HCT116 (cell line): Measurements from ENCODE around the gene SORCS2. TPM values are rescaled to one million over a fixed set of nuclear protein-coding genes. Genes with fewer than 3 reads are reported as not detected.

ENCODE experiments used
- ATAC-seq: fragments of 200-7000 bp; cut with Tn5 transposase; 2 replicates; pipeline ENCODE4 v1.9.1; 2020; ENCODE audit warnings: mild to moderate bottlenecking, moderate library complexity
- BruUV-seq: library from RNA; stranded (reverse); fragments of 400-500 nt; replicated peaks from 2 replicates; lab custom pipeline; 2021; lab: Mats Ljungman, UMichigan
- CTCF ChIA-PET: fragments of 300-600 bp; sonication (Branson Sonifier 250); formaldehyde crosslinking; loops from one replicate; lab custom pipeline; 2021; ENCODE audit warnings: antibody characterized with exemption; lab: Charles Lee
- POLR2A ChIA-PET: fragments of 300-600, 350-600 bp; sonication (Branson Sonifier 250); formaldehyde crosslinking; loops from one replicate; lab custom pipeline; 2021; ENCODE audit warnings: antibody characterized with exemption; lab: Charles Lee
- RAD21 ChIA-PET, 2 experiments: fragments of 300-600 bp; sonication (Branson Sonifier 250); formaldehyde crosslinking; loops; one replicate each; lab custom pipeline; 2023; ENCODE audit warnings: low total read pairs in 2 of 2; ENCODE audit not compliant: uncharacterized antibody in 2 of 2, unreplicated experiment in 2 of 2, low non-redundant PET in 1 of 2; lab: Charles Lee
- DNase-seq: peaks from one replicate; pipeline ENCODE4 v3.0.0-alpha.2; 2010; ENCODE audit warnings: low read depth, low spot score
- H2AFZ ChIP-seq: fragments of 200-600 bp; shearing (Covaris generic), sonication (generic); 2 replicates; pipeline ENCODE4 v1.6.1; 2017; ENCODE audit warnings: low read depth, mixed run types, mixed read lengths, antibody characterized with exemption, low read length; ENCODE audit not compliant: poor library complexity, severe bottlenecking
- H3K27ac ChIP-seq: 2 replicates; pipeline ENCODE4 v1.5.1; 2012; ENCODE audit warnings: low read depth, low read length
- H3K27me3 ChIP-seq: fragments of 200-600 bp; sonication (generic); 2 replicates; pipeline ENCODE4 v1.6.1; 2016; ENCODE audit warnings: mixed run types, low read length, mixed read lengths; ENCODE audit not compliant: insufficient read depth
- H3K36me3 ChIP-seq, 2 experiments: fragments of 200-500 bp in 1 of 2; fragments of 200-600 bp in 1 of 2; sonication (Bioruptor generic) in 1 of 2; sonication (generic) in 1 of 2; 2 replicates each; pipeline versions ENCODE4 v1.5.1 to v1.6.1; 2014 to 2016; ENCODE audit warnings: low read length in 2 of 2, inconsistent platforms in 1 of 2, mixed read lengths in 1 of 2, mixed run types in 1 of 2; ENCODE audit not compliant: insufficient read depth in 2 of 2, control insufficient read depth in 1 of 2
- H3K4me1 ChIP-seq, 2 experiments: fragments of 200-600 bp in 1 of 2; sonication (generic) in 1 of 2; 2 replicates each; pipeline versions ENCODE4 v1.5.1 to v1.6.1; 2012 to 2017; ENCODE audit warnings: low read length in 2 of 2, inconsistent platforms in 1 of 2, mild to moderate bottlenecking in 1 of 2, mixed read lengths in 1 of 2, mixed run types in 1 of 2, moderate library complexity in 1 of 2; ENCODE audit not compliant: insufficient read depth in 2 of 2, control insufficient read depth in 1 of 2
- H3K4me2 ChIP-seq: fragments of 200-600 bp; sonication (generic); 2 replicates; pipeline ENCODE4 v1.6.1; 2017; ENCODE audit warnings: mixed run types, low read length, mixed read lengths
- H3K4me3 ChIP-seq, 2 experiments: fragments of 200-600 bp in 1 of 2; sonication (generic) in 1 of 2; replicated peaks in 1 of 2; 2 replicates each; pipeline ENCODE4 v1.5.1; 2011 to 2016; ENCODE audit warnings: low read length in 2 of 2, control low read depth in 1 of 2, low read depth in 1 of 2, mild to moderate bottlenecking in 1 of 2, mixed read lengths in 1 of 2, mixed run types in 1 of 2
- H3K79me2 ChIP-seq: fragments of 200-600 bp; sonication (generic); 2 replicates; pipeline ENCODE4 v1.6.1; 2017; ENCODE audit warnings: mild to moderate bottlenecking, mixed run types, low read length, moderate library complexity, mixed read lengths; ENCODE audit not compliant: insufficient read depth
- H3K9ac ChIP-seq: fragments of 200-600 bp; sonication (generic); 2 replicates; pipeline ENCODE4 v1.6.1; 2016; ENCODE audit warnings: low read length, mixed read lengths
- H3K9me2 ChIP-seq: fragments of 200-600 bp; sonication (generic), shearing (Covaris generic); 2 replicates; pipeline ENCODE4 v1.6.1; 2017; ENCODE audit warnings: mixed run types, mild to moderate bottlenecking, moderate library complexity; ENCODE audit not compliant: insufficient read depth
- H3K9me3 ChIP-seq, 2 experiments: fragments of 200-500 bp in 1 of 2; fragments of 200-600 bp in 1 of 2; sonication (Bioruptor generic) in 1 of 2; sonication (generic) in 1 of 2; 2 replicates each; pipeline ENCODE4 v1.6.1; 2014 to 2017; ENCODE audit warnings: low read length in 2 of 2, mixed read lengths in 2 of 2, inconsistent platforms in 1 of 2, low read depth in 1 of 2, mild to moderate bottlenecking in 1 of 2, mixed run types in 1 of 2, moderate library complexity in 1 of 2; ENCODE audit not compliant: control insufficient read depth in 1 of 2, insufficient read depth in 1 of 2
- H4K20me1 ChIP-seq: fragments of 200-600 bp; sonication (generic), shearing (Covaris generic); 2 replicates; pipeline ENCODE4 v1.6.1; 2017; ENCODE audit warnings: mixed run types, mild to moderate bottlenecking, moderate library complexity; ENCODE audit not compliant: insufficient read depth
- CBX3 ChIP-seq: IDR thresholded peaks from 2 replicates; pipeline ENCODE4 v1.6.1; 2012; ENCODE audit warnings: low read depth
- CTCF ChIP-seq, 3 experiments: fragments of 200-600 bp in 1 of 3; sonication (generic) in 1 of 3; IDR thresholded peaks in 2 of 3; conservative IDR thresholded peaks in 1 of 3; 2 replicates each; pipeline ENCODE4 v1.5.1; 2012 to 2017; ENCODE audit warnings: low read depth in 2 of 3, low read length in 2 of 3, antibody characterized with exemption in 1 of 3, borderline replicate concordance in 1 of 3, control low read depth in 1 of 3, mild to moderate bottlenecking in 1 of 3, mixed read lengths in 1 of 3, mixed run types in 1 of 3, moderate library complexity in 1 of 3; ENCODE audit not compliant: insufficient read depth in 1 of 3
- EGR1 ChIP-seq: IDR thresholded peaks from 2 replicates; pipeline ENCODE4 v1.6.1; 2012; ENCODE audit warnings: low read depth
- ELF1 ChIP-seq: IDR thresholded peaks from 2 replicates; pipeline ENCODE4 v1.6.1; 2012; ENCODE audit warnings: low read depth, borderline replicate concordance
- EZH2 ChIP-seq: fragments of 200-600 bp; sonication (generic); IDR thresholded peaks from 2 replicates; pipeline ENCODE4 v1.6.1; 2017; ENCODE audit warnings: antibody characterized with exemption, mixed run types
- EZH2phosphoT487 ChIP-seq: fragments of 200-600 bp; IDR thresholded peaks from 2 replicates; pipeline ENCODE4 v1.6.1; 2018; ENCODE audit warnings: antibody characterized with exemption, borderline replicate concordance
- FOSL1 ChIP-seq: IDR thresholded peaks from 2 replicates; pipeline ENCODE4 v1.6.1; 2012; ENCODE audit warnings: low read depth
- JUND ChIP-seq: IDR thresholded peaks from 2 replicates; pipeline ENCODE4 v1.6.1; 2012
- POLR2A ChIP-seq: IDR thresholded peaks from 2 replicates; pipeline ENCODE4 v1.7.0; 2011; ENCODE audit warnings: borderline replicate concordance; ENCODE audit not compliant: insufficient read depth, insufficient read length; ENCODE audit errors: extremely low read depth
- POLR2AphosphoS5 ChIP-seq: IDR thresholded peaks from 2 replicates; pipeline ENCODE4 v1.6.1; 2011; ENCODE audit warnings: mild to moderate bottlenecking, low read depth, low read length, moderate library complexity
- RAD21 ChIP-seq: IDR thresholded peaks from 2 replicates; pipeline ENCODE4 v1.6.1; 2012; ENCODE audit warnings: low read depth, mild to moderate bottlenecking
- SRF ChIP-seq: IDR thresholded peaks from 2 replicates; pipeline ENCODE4 v1.6.1; 2012; ENCODE audit warnings: low read depth
- TCF7L2 ChIP-seq: IDR thresholded peaks from 2 replicates; pipeline ENCODE4 v1.7.0; 2011; ENCODE audit warnings: borderline replicate concordance, inconsistent platforms; ENCODE audit not compliant: insufficient read depth, insufficient read length; ENCODE audit errors: extremely low read depth
- YY1 ChIP-seq: IDR thresholded peaks from 2 replicates; pipeline ENCODE4 v1.6.1; 2011; ENCODE audit warnings: low read length, low read depth, moderate library complexity, mild to moderate bottlenecking; ENCODE audit not compliant: insufficient replicate concordance; ENCODE audit errors: extremely low read depth
- ZBTB33 ChIP-seq: IDR thresholded peaks from 2 replicates; pipeline ENCODE4 v1.6.1; 2011; ENCODE audit warnings: mild to moderate bottlenecking, low read length, moderate library complexity; ENCODE audit not compliant: insufficient replicate concordance; ENCODE audit errors: extremely low read depth
- ZNF274 ChIP-seq: fragments of 200-500 bp; sonication (Bioruptor generic); IDR thresholded peaks from 2 replicates; pipeline ENCODE4 v1.6.1; 2014; ENCODE audit warnings: mild to moderate bottlenecking, low read depth, low read length, inconsistent platforms
- intact Hi-C: fragments of 100-400 bp; cut with micrococcal nuclease; formaldehyde crosslinking; loops from 2 replicates; pipeline ENCODE4 v1.10.0; 2022
- total RNA-seq: library from RNA; stranded (reverse); gene quantifications from one replicate; pipeline ENCODE4 v1.2.1, GENCODE V29; 2021; ENCODE audit not compliant: unreplicated experiment
- TF ChIP-seq, protein P1 (sequence below): IDR thresholded peaks from 2 replicates; pipeline ENCODE4 v1.6.1; 2012
- TF ChIP-seq, protein P2 (sequence below): IDR thresholded peaks from 2 replicates; pipeline ENCODE4 v1.6.1; 2012
- TF ChIP-seq, protein P3 (sequence below): IDR thresholded peaks from 2 replicates; pipeline ENCODE4 v1.6.1; 2012; ENCODE audit warnings: low read depth

Gene SORCS2
- total RNA-seq, 1 experiment from 2014 or later, result 0.37 TPM

GRCh38 chr4:7428261-7429068 lies 236.1 kb downstream of the SORCS2 start:
- H3K36me3 ChIP-seq, result no peaks in the 10 kb centered on the region
- H3K4me2 ChIP-seq, result no peak overlapping the region
- no peaks in the 10 kb centered on the region for H3K79me2 ChIP-seq
- ATAC-seq (no peak), DNase-seq (no peak)
- POLR2A ChIA-PET, result no interaction called here
- H4K20me1 ChIP-seq, result no peaks in the 10 kb centered on the region
- no peaks in the 10 kb centered on the region for H3K9me3 ChIP-seq
- H3K4me1 ChIP-seq, result peaks cover 23 to 26% of the 10 kb centered on the region in 2 experiments
- RAD21 ChIA-PET, result no interaction called here
- CTCF ChIA-PET, result no interaction called here
- intact Hi-C loops, result no loop called here
- no peaks in the 10 kb centered on the region for H3K27me3 ChIP-seq
- TF ChIP-seq TCF7L2 (no peak), CBX3 (no peak), POLR2AphosphoS5 (no peak), CTCF (IDR thresholded peaks at IDR 0.05 in 2 of 3, conservative IDR thresholded peaks at IDR 0.05 in 1 of 3; ENCODE audit: borderline replicate concordance in 1 of 3, insufficient read depth in 1 of 3, low read depth in 2 of 3, low read length in 2 of 3) (no peak), ZNF274 (no peak), YY1 (no peak), ZBTB33 (no peak), EZH2phosphoT487 (no peak), ELF1 (no peak), POLR2A (no peak), RAD21 (no peak), JUND (no peak), FOSL1 (no peak), SRF (no peak), EGR1 (no peak), EZH2 (no peak)
- TF ChIP-seq, protein P1, sequence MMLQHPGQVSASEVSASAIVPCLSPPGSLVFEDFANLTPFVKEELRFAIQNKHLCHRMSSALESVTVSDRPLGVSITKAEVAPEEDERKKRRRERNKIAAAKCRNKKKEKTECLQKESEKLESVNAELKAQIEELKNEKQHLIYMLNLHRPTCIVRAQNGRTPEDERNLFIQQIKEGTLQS, result no peak
- TF ChIP-seq, protein P2, sequence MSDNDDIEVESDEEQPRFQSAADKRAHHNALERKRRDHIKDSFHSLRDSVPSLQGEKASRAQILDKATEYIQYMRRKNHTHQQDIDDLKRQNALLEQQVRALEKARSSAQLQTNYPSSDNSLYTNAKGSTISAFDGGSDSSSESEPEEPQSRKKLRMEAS, result no peak
- TF ChIP-seq, protein P3, sequence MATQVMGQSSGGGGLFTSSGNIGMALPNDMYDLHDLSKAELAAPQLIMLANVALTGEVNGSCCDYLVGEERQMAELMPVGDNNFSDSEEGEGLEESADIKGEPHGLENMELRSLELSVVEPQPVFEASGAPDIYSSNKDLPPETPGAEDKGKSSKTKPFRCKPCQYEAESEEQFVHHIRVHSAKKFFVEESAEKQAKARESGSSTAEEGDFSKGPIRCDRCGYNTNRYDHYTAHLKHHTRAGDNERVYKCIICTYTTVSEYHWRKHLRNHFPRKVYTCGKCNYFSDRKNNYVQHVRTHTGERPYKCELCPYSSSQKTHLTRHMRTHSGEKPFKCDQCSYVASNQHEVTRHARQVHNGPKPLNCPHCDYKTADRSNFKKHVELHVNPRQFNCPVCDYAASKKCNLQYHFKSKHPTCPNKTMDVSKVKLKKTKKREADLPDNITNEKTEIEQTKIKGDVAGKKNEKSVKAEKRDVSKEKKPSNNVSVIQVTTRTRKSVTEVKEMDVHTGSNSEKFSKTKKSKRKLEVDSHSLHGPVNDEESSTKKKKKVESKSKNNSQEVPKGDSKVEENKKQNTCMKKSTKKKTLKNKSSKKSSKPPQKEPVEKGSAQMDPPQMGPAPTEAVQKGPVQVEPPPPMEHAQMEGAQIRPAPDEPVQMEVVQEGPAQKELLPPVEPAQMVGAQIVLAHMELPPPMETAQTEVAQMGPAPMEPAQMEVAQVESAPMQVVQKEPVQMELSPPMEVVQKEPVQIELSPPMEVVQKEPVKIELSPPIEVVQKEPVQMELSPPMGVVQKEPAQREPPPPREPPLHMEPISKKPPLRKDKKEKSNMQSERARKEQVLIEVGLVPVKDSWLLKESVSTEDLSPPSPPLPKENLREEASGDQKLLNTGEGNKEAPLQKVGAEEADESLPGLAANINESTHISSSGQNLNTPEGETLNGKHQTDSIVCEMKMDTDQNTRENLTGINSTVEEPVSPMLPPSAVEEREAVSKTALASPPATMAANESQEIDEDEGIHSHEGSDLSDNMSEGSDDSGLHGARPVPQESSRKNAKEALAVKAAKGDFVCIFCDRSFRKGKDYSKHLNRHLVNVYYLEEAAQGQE, result no peak
- H3K9ac ChIP-seq, result no peak overlapping the region
- no peak overlapping the region for H2AFZ ChIP-seq
- no peak overlapping the region; the same call in 1 of the 2 replicates for H3K27ac ChIP-seq
- no peak overlapping the region for H3K4me3 ChIP-seq
- H3K9me2 ChIP-seq, result no peaks in the 10 kb centered on the region
- BruUV-seq, result no TSS peak
